ENCODE results near the gene ATP13A2. TPM values are rescaled to one million over a fixed set of nuclear protein-coding genes. Genes with fewer than 3 reads are reported as not detected.
"Not testable (repeated sequence)": the region's sequence is repeated elsewhere in the genome, so short reads cannot be mapped to it uniquely, and the experiment has no call there.

ATP13A2 gene
- total RNA-seq, 1 experiment from 2014 or later, result 50.9 TPM

GRCh38 chr1:16966282-16966681, 45.4 kb downstream of the ATP13A2 start:
- ChIA-PET POLR2A (ENCODE audit: low non-redundant PET) (no interaction called here), CTCF (interaction anchor here (0.9 kb wide), 1 partner anchor 10 kb away, joined by 3 read pairs; no protein-coding TSS in a partner anchor)
- no peaks in the 10 kb centered on the region for H3K27me3 ChIP-seq (replicated peaks; ENCODE audit: insufficient read depth, low read depth, low read length, poor library complexity)
- intact Hi-C loops (cut with micrococcal nuclease; ENCODE audit: unreplicated experiment), result no loop called here
- H3K9me3 ChIP-seq (ENCODE audit: low read depth, low read length, poor library complexity, severe bottlenecking), result no peaks in the 10 kb centered on the region
- no peak overlapping the region for H3K27ac ChIP-seq (ENCODE audit: low read depth, low read length, poor library complexity, severe bottlenecking)
- peaks cover 4% of the 10 kb centered on the region for H3K36me3 ChIP-seq (ENCODE audit: insufficient read depth, low read length, poor library complexity, severe bottlenecking)
- TF ChIP-seq CTCF (conservative IDR thresholded peaks at IDR 0.05; ENCODE audit: low read depth, low read length) (no peak), EZH2 (IDR thresholded peaks at IDR 0.05; ENCODE audit: borderline replicate concordance, low read depth, low read length, poor library complexity, severe bottlenecking) (no peak)
- no TSS peak for BruUV-seq (replicated peaks)
- no peaks in the 10 kb centered on the region for H3K4me1 ChIP-seq (ENCODE audit: insufficient read depth, low read length, poor library complexity, severe bottlenecking)
- no peak overlapping the region for H3K4me3 ChIP-seq (ENCODE audit: low read depth, low read length, poor library complexity, severe bottlenecking)
- DNase-seq (ENCODE audit: low spot score), result no peak

- DNase-seq (ENCODE audit: low spot score), result no peak
- no peak overlapping the region for H3K4me3 ChIP-seq (ENCODE audit: low read depth, low read length, poor library complexity, severe bottlenecking)
- TF ChIP-seq CTCF (conservative IDR thresholded peaks at IDR 0.05; ENCODE audit: low read depth, low read length), result no peak
- TF ChIP-seq EZH2 (IDR thresholded peaks at IDR 0.05; ENCODE audit: borderline replicate concordance, low read depth, low read length, poor library complexity, severe bottlenecking), result no peak
- H3K27ac ChIP-seq (ENCODE audit: low read depth, low read length, poor library complexity, severe bottlenecking), result no peak overlapping the region
- CTCF ChIA-PET, result no interaction called here
- H3K36me3 ChIP-seq (ENCODE audit: insufficient read depth, low read length, poor library complexity, severe bottlenecking), result peaks cover 4% of the 10 kb centered on the region
- H3K4me1 ChIP-seq (ENCODE audit: insufficient read depth, low read length, poor library complexity, severe bottlenecking), result no peaks in the 10 kb centered on the region
- intact Hi-C loops (cut with micrococcal nuclease; ENCODE audit: unreplicated experiment), result no loop called here
- no TSS peak for BruUV-seq (replicated peaks)
- H3K9me3 ChIP-seq (ENCODE audit: low read depth, low read length, poor library complexity, severe bottlenecking), result no peaks in the 10 kb centered on the region
- POLR2A ChIA-PET (ENCODE audit: low non-redundant PET), result no interaction called here
- no peaks in the 10 kb centered on the region for H3K27me3 ChIP-seq (replicated peaks; ENCODE audit: insufficient read depth, low read depth, low read length, poor library complexity)
These were observed 46.2 kb downstream of the ATP13A2 start for GRCh38 chr1:16965486-16966067.

- H3K27ac ChIP-seq (ENCODE audit: low read depth, low read length, poor library complexity, severe bottlenecking); DNase-seq (ENCODE audit: low spot score); H3K4me3 ChIP-seq (ENCODE audit: low read depth, low read length, poor library complexity, severe bottlenecking); BruUV-seq (replicated peaks); H3K27me3 ChIP-seq (replicated peaks; ENCODE audit: insufficient read depth, low read depth, low read length, poor library complexity); H3K36me3 ChIP-seq (ENCODE audit: insufficient read depth, low read length, poor library complexity, severe bottlenecking); POLR2A ChIA-PET (ENCODE audit: low non-redundant PET); intact Hi-C loops (cut with micrococcal nuclease; ENCODE audit: unreplicated experiment); H3K4me1 ChIP-seq (ENCODE audit: insufficient read depth, low read length, poor library complexity, severe bottlenecking); H3K9me3 ChIP-seq (ENCODE audit: low read depth, low read length, poor library complexity, severe bottlenecking): not testable (repeated sequence)
- CTCF ChIA-PET, result interaction anchor here (0.6 to 0.7 kb wide), 2 partner anchors 18 to 82 kb away, joined by 3 to 7 read pairs; no protein-coding TSS in a partner anchor
These were observed 47.6 kb downstream of the ATP13A2 start for GRCh38 chr1:16964169-16964568.

Data from A673 (cell line).